Astrocyte (in vitro differentiated cells and primary cell): ENCODE results near the gene AGPAT4. TPM values are rescaled to one million over a fixed set of nuclear protein-coding genes. Genes with fewer than 3 reads are reported as not detected.
A peak's percentile ranks its signal among the peaks of the same experiment; 100 is the strongest.

Experiments
- DNase-seq: peaks from one replicate; pipeline ENCODE4 v3.0.0-alpha.2; 2010; ENCODE audit warnings: low read depth
- FAIRE-seq: peaks from 2 replicates; lab custom pipeline; 2011; peaks lifted over from hg19 to GRCh38; lab: Jason Lieb, UNC
- H2AFZ ChIP-seq: 2 replicates; pipeline ENCODE4 v1.6.0; 2012; ENCODE audit warnings: low read depth, low read length, inconsistent platforms
- H3K27ac ChIP-seq: 2 replicates; pipeline ENCODE4 v1.5.1; 2011; ENCODE audit warnings: low read depth, low read length, inconsistent platforms
- H3K27me3 ChIP-seq: 2 replicates; pipeline ENCODE4 v1.6.0; 2011; ENCODE audit warnings: low read length, inconsistent platforms; ENCODE audit not compliant: insufficient read depth
- H3K36me3 ChIP-seq: 2 replicates; pipeline ENCODE4 v1.5.1; 2011; ENCODE audit warnings: low read length, inconsistent platforms; ENCODE audit not compliant: insufficient read depth
- H3K4me1 ChIP-seq: 2 replicates; pipeline ENCODE4 v1.5.1; 2011; ENCODE audit warnings: low read length, inconsistent platforms; ENCODE audit not compliant: insufficient read depth
- H3K4me2 ChIP-seq: 2 replicates; pipeline ENCODE4 v1.6.0; 2012; ENCODE audit warnings: low read length, inconsistent platforms
- H3K4me3 ChIP-seq: 2 replicates; pipeline ENCODE4 v1.5.1; 2011; ENCODE audit warnings: low read depth, mild to moderate bottlenecking, low read length, inconsistent platforms; ENCODE audit not compliant: insufficient read depth
- H3K79me2 ChIP-seq: 2 replicates; pipeline ENCODE4 v1.6.0; 2012; ENCODE audit warnings: mild to moderate bottlenecking, low read length, inconsistent platforms; ENCODE audit not compliant: insufficient read depth
- H3K9ac ChIP-seq: 2 replicates; pipeline ENCODE4 v1.6.0; 2012; ENCODE audit warnings: mild to moderate bottlenecking, low read length, inconsistent platforms
- H3K9me3 ChIP-seq: 2 replicates; pipeline ENCODE4 v1.5.1; 2012; ENCODE audit warnings: low read depth, mild to moderate bottlenecking, low read length, inconsistent platforms; ENCODE audit not compliant: insufficient read depth
- H4K20me1 ChIP-seq: 2 replicates; pipeline ENCODE4 v1.6.0; 2012; ENCODE audit warnings: low read length, inconsistent platforms; ENCODE audit not compliant: insufficient read depth
- H3K27ac Mint-ChIP-seq: one replicate; pipeline ENCODE4 v1.8.0; 2021; ENCODE audit warnings: mild to moderate bottlenecking, mixed read lengths; ENCODE audit not compliant: unreplicated experiment
- H3K27me3 Mint-ChIP-seq: one replicate; pipeline ENCODE4 v1.8.0; 2021; ENCODE audit warnings: low read depth, mixed read lengths; ENCODE audit not compliant: unreplicated experiment
- H3K36me3 Mint-ChIP-seq: one replicate; pipeline ENCODE4 v1.8.0; 2021; ENCODE audit warnings: low read depth, mixed read lengths; ENCODE audit not compliant: unreplicated experiment
- H3K4me1 Mint-ChIP-seq: one replicate; pipeline ENCODE4 v1.8.0; 2021; ENCODE audit warnings: low read depth, mixed read lengths; ENCODE audit not compliant: unreplicated experiment
- H3K4me3 Mint-ChIP-seq: one replicate; pipeline ENCODE4 v1.8.0; 2021; ENCODE audit warnings: mild to moderate bottlenecking, moderate library complexity, mixed read lengths; ENCODE audit not compliant: unreplicated experiment
- H3K9me3 Mint-ChIP-seq: one replicate; pipeline ENCODE4 v1.8.0; 2021; ENCODE audit warnings: mild to moderate bottlenecking, mixed read lengths; ENCODE audit not compliant: unreplicated experiment
- CTCF ChIP-seq: IDR thresholded peaks from 2 replicates; pipeline ENCODE4 v1.5.1; 2011; ENCODE audit warnings: low read depth, mild to moderate bottlenecking, inconsistent platforms, low read length, moderate library complexity; ENCODE audit not compliant: insufficient read depth
- EZH2 ChIP-seq: IDR thresholded peaks from 2 replicates; pipeline ENCODE4 v1.6.1; 2012; ENCODE audit warnings: mild to moderate bottlenecking, low read length, inconsistent platforms; ENCODE audit not compliant: insufficient read depth
- total RNA-seq: library from RNA; stranded (reverse); gene quantifications from 2 replicates; pipeline ENCODE4 v1.2.1, GENCODE V29; 2021

The AGPAT4 gene
- total RNA-seq, 1 donor from 2014 or later = 27.2 TPM

- FAIRE-seq = no peak
- TF ChIP-seq EZH2 (no peak), CTCF (no peak)
- no peaks in the 10 kb centered on the region for H3K9me3 ChIP-seq
These were observed 29.1 kb upstream of the AGPAT4 start for GRCh38 chr6:161302949-161303348.

DNA sequence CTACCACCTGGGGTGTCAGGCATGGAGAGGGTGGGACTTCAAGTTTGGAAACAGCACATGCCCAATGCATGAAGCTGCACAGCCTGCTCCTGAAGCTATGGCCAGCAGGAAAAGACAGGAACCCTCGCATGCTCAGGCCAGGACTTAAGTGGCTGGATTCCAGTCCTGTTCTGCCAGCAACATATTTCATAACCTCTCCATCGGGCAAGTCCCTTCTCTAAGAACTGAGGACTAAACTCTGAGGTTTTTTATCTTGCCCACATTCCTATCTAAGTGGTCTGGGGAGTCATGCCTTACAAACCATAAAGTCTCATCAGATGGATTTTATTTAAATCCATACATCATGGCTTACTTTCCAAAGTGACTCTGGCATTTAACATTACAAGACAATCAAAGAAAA lies 27.5 kb upstream of the AGPAT4 start:
- H4K20me1 ChIP-seq = no peaks in the 10 kb centered on the region
- no peak overlapping the region for H3K4me2 ChIP-seq
- TF ChIP-seq EZH2 (no peak), CTCF (no peak)
- Mint-ChIP-seq H3K36me3 (no peaks in the 10 kb centered on the region), H3K9me3 (no peaks in the 10 kb centered on the region), H3K27ac (no peak overlapping the region), H3K4me1 (no peaks in the 10 kb centered on the region), H3K4me3 (no peak overlapping the region), H3K27me3 (no peaks in the 10 kb centered on the region)
- H3K36me3 ChIP-seq = no peaks in the 10 kb centered on the region
- H3K9me3 ChIP-seq = no peaks in the 10 kb centered on the region
- no peaks in the 10 kb centered on the region for H3K79me2 ChIP-seq
- H3K9ac ChIP-seq = no peak overlapping the region
- no peaks in the 10 kb centered on the region for H3K27me3 ChIP-seq
- no peak overlapping the region for H2AFZ ChIP-seq
- DNase-seq = peak; percentile 82
- H3K4me1 ChIP-seq = peaks cover 6% of the 10 kb centered on the region
- H3K27ac ChIP-seq = no peak overlapping the region
- no peak for FAIRE-seq
- no peak overlapping the region for H3K4me3 ChIP-seq

More at GRCh38 chr6:161302949-161303348, 29.1 kb upstream of the AGPAT4 start:
- Mint-ChIP-seq H3K27ac (no peak overlapping the region), H3K27me3 (no peaks in the 10 kb centered on the region), H3K9me3 (no peaks in the 10 kb centered on the region), H3K4me1 (no peaks in the 10 kb centered on the region), H3K36me3 (no peaks in the 10 kb centered on the region), H3K4me3 (no peak overlapping the region)
- Histone ChIP-seq H3K4me1 (peaks cover 6% of the 10 kb centered on the region), H3K27me3 (no peaks in the 10 kb centered on the region), H3K36me3 (no peaks in the 10 kb centered on the region), H4K20me1 (no peaks in the 10 kb centered on the region), H2AFZ (no peak overlapping the region), H3K79me2 (no peaks in the 10 kb centered on the region), H3K4me2 (no peak overlapping the region), H3K27ac (no peak overlapping the region), H3K9ac (no peak overlapping the region), H3K4me3 (no peak overlapping the region)
- no peak for DNase-seq

DNA sequence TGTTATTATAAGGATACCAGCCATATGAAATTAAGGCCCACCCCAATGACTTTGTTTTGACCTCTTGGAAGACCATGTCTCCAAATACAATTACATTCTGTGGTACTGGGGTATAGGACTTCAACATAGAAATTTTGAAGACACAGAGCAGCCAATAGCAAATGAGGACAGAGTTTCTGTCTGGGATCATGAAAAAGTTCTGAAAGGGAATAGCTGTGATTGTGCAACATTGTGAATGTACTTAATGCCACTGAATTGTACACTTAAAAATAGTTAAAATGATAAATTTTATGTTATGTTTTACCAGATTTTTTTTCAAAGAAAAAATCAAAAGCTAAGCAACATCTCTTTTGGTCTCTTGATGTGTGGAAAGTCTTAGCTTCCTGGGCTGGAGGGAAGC lies 27.0 kb upstream of the AGPAT4 start:
- Histone ChIP-seq H3K9me3 (no peaks in the 10 kb centered on the region), H3K27me3 (no peaks in the 10 kb centered on the region), H3K79me2 (no peaks in the 10 kb centered on the region), H3K9ac (no peak overlapping the region), H3K36me3 (no peaks in the 10 kb centered on the region), H3K27ac (no peak overlapping the region), H2AFZ (no peak overlapping the region), H3K4me3 (no peak overlapping the region), H4K20me1 (no peaks in the 10 kb centered on the region), H3K4me2 (no peak overlapping the region), H3K4me1 (peaks cover 6% of the 10 kb centered on the region)
- peaks cover 3% of the 10 kb centered on the region for H3K9me3 Mint-ChIP-seq
- no peaks in the 10 kb centered on the region for H3K36me3 Mint-ChIP-seq
- DNase-seq = no peak
- H3K4me3 Mint-ChIP-seq = no peak overlapping the region
- H3K27ac Mint-ChIP-seq = no peak overlapping the region
- no peaks in the 10 kb centered on the region for H3K27me3 Mint-ChIP-seq
- TF ChIP-seq EZH2 (no peak), CTCF (no peak)
- FAIRE-seq = no peak
- H3K4me1 Mint-ChIP-seq = no peaks in the 10 kb centered on the region
